Measurements from ENCODE around the gene TAF15.

Gene TAF15

DNA sequence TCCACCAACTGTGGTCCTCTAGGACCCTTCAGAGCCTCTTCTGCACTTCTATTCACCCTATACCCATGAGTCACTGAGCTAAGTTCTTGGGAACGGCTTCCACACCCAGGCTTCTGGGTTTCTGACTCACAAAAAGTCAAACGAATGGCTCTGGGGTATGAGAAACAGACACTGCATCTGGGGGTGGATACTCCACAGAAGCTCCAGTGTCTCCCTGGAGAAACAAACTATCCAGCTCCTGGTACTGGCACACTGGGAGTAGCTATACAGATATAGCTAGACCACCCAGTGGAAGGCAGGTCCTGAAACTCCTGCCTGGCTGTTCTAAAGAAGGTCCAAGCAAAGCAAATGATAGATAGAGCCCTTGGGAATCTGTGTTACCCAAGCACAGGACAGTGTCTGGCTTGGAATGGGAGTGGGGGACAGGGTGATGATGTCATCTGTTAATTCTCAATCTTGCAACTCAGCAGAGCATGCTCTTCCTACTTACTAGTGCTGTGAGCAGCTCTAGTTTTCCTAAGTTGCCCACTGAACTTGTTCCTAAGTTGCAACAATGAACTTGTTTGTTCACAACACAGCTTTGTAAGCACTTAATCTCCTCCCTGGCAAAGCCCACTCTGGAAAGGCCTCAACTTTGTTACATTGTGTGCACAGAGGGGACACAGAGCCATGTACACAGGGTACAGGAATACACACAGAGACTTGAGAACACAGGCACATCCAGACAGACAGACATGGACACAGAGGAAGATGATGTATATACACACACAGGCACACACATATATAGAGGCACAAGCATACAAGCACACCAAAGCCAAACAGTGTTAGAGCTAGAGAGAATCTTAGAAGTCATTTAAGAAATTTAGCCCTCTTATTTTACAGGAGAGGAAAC, 20.6 kb upstream of the TAF15 start:
- no peak for DNase-seq

DNA sequence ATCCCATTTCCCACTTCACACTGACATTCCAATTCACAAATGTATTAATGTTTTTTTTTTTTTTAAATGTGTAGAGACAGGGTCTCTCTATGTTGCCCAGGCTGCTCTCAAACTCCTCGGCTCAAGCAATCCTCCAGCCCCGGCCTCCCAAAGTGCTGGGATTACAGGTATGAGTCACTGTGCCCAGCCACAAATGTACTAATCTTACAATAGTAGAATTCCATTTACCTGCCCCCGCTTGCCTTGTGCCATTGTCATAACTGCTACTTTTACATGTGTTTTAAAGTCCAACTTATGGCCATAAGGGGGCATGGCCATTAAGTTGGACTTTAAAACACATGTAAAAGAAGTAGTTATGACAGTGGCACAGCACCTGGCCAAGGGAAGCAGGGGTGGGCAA, 18.4 kb upstream of the TAF15 start:
- DNase-seq, result no peak

DNA sequence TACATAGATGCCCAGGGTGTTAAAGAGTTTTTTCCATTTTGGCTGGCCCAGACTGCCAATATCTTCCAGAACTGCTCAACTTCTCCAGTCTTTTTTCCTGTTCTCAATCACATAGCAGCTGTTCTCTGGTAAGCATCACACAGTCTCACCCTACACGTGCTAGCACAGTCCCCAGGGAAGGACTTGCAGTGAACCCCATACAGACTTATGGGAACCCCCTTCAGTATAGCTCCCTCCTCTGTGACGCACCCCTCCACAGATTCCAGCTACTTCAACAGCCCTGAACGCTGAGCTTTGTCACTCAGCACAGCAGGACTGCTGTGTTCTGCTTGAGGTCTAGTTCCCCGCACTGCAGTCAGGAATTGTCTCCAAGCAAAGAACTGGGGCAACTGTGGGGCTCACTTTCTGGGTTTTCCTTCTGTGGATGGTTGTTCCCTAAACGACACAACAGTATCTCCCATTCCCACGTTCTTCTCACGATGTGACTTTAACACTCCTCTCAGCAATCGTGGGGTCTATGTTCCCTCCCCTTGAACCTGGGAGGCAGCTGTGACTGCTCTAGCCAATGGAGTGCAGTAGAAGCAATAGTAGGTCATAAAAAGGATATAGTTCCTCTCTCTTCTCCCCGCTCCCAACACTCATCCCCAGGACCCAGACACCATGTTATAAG, 17.5 kb upstream of the TAF15 start:
- no peak for DNase-seq

DNA sequence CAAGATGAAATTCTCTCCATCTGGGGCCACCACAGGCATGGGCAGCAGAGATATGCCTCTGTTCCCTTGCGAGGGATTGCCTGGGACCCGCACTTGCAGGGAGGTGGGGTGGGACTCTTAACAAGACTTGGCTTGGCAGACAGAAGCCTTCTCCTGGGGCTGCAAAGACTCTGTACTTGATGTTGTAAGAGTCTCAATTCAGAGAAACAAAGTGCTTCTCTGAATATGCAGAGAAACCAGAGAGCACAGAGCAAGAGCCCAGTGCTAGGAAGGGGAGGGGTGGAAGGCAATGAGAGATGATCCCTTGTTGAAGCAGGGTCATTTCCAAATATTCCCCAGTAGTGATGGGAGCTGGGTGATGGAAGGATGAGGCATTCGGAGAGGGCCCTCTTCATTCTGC, 16.0 kb upstream of the TAF15 start:
- no peak for DNase-seq

DNA sequence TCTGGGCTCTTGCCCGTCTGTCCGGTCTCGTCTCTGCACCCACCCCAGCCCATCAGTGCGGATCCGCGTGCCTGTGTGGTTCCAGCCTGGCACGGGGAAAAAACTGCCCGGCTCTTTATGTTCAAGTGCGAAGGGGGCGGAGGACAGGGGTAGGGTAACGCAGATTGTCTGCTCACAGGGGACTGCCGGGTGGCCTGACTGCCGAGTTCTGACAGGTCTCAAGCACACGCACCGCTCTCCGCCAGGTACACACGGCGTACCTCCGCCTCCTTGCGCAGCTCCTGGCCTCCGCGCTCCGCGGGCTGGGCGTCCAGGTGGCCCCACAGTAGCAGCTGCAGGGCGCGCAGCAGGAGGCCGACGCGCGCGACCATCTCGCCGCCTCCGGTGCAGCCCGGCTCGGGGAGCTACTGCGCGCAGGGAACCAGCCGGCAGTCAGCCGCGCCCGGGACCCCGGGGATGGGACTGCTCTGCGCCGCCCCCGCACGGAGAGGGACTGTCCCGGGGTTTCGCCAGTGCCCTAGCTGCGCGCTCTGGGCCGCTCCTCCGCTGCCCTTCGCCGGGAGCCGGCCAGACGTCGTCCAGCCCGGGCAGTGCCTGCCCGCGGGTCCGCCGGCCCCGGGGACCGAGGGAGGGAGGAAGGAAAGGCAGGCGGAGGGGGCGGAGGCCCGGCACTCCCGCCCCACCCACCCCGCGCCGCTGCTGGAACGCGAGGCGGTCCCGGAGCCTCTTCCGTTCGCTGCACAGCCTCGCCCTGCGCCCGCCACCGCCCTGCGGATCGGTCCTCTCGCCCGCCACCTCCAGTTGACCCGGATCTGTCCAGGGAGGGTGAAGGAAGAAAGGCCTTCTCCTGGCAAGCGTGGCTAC, 14.0 kb upstream of the TAF15 start, which contains the start of gene MMP28:
Gene MMP28, minus strand, starts transcription at position 635 of the 864 bp plus-strand sequence. Its CDS starts 264 bp downstream, at position 371.
- DNase-seq, result peak; percentile 52

DNA sequence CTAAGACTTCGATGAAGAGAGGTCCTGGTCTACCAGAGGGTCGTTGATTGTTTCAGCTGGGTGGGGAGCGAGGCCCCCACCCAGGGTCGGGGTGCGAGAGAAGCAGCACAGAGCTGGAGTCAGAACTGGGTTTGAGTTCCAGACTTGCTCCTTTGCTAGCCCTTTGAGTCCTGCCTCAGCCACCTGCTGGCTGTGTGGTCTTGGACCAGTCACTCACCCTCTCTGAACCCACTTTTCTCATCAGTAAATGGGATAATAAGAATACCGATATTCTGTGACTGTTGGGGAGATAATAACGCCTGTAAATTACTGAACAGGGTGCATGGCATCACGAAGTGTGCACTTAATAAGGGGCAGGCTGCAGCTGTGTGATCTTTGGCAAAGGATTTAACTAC, 13.4 kb upstream of the TAF15 start:
- DNase-seq, result no peak

DNA sequence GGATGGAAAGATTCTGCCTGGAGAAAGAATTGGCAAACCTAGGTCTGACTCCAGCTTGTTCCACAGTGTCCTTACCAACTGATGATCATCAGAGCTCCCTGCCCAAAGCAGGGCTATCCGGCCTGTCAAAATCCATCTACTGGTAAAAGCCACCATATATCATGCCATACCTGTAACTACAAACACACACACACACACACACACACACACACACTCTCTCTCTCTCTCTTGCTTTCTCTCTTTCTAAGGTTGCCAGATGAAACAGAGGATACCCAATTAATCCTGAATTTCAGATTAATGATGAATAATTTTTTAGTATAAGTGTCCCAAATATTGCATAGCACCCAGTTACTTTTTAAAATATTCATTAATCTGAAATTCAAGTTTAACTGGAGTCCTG, 12.3 kb upstream of the TAF15 start:
- DNase-seq, result no peak

DNA sequence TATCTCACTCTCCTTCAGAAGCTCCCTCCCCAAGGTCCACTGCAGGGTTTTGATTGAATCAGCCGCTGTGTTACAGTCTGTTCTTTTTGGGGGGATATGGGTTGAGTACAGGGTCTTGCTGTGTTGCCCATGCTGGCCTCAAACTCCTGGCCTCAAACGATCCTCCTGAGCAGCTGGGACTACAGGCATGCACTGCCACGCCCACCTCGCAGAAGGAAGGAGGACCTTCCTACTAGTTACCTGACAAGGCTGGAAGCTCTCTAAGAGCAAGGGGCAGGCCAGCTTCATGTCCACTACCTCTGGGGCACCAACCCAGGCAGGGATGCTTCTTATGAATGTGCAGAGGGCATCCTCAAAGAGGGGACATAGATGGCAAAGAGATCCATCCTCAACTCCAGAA, 11.9 kb upstream of the TAF15 start:
- DNase-seq, result no peak

DNA sequence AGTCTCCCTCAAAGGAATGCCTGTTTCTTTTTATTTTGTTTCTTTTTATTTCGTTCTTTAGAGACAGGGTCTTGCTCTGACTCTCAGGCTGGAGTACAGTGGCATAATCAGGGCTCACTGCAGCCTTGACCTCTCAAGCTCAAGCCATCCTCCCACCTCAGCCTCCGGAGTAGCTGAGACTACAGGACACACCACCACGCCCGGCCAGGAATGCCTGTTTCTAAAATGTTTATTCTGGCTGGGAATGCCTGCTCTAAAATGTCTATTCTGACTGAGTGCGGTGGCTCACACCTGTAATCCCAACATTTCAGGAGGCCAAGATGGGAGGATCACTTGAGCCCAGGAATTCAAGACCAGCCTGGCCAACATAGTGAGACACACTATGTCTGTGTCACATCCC, 11.4 kb upstream of the TAF15 start:
- no peak for DNase-seq

DNA sequence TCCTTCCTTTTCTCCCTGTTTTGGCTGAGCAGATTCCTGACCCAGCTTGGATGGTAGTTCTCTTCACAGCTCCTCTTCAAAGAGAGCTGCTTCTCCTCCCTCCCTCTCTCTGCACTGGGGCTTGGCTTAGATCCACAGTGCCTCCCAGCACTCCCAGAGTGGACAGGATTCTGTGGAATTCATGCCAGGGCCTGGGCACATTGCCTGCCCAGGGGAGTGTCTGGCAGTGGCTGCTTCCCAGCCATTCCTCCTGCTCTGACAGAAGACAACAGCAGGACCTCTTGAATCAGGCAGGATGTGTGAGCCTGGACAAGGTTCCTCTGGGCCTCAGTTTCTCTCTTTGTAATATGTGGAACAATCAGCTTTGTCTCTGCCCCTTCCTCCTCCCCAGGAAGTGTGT, 9.3 kb upstream of the TAF15 start:
- DNase-seq, result no peak

DNA sequence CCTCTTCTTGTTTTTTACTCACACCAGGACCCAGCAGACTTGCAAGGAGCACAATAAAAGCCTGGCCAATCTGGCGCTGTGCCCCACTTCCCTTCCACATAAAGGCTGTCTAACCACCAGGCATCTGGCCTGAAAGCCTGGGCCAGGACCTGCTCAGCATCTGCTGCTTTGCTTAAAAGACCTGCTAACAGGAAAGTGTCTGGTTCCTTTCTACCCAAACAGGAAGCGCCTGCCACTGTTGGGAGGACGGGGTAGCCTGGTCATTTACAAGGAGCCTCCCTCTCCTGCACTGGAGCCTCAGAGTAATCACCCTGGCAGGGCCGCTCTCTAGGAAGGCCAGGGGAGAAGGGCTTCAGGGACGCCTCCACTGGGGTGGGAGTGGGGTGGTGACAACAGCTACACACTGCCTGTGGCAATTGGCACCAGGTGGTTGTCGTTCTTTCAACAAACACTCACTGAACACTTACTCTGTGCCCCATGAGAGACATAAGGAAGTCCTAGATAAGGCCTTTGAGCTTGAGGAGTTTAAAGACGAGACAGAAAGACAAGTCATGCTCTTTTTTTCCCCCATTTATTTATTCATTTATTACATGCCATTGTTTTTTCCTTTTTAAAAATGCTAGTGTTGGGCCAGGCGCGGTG, 7.6 kb upstream of the TAF15 start:
- no peak for DNase-seq

DNA sequence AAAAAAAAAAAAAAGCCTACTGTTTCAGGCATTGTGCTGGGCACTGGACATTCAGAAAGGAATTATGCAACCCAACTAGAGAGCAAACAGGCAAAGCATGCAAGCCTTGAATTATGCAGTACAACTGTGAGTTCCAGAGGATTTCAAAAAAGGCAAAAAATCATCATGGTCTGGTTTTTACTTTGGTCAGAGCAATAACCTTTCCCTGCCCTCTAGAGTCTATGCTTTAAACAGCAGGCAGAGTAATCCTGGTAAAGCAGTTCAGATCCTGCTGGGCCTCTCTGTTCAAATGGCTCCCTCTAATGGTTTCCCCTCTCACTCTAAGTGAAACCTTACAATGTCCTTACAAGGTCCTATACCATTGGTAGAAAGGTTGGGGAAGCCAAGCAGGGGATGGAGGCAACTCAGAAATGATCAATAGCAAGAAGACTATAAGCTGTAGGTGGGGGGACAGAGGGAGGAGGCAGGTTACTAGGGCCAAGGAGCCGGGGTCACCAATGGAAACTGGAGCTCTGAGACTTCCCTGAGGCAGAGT, 4.6 kb upstream of the TAF15 start:
- peak; percentile 77 for DNase-seq

DNA sequence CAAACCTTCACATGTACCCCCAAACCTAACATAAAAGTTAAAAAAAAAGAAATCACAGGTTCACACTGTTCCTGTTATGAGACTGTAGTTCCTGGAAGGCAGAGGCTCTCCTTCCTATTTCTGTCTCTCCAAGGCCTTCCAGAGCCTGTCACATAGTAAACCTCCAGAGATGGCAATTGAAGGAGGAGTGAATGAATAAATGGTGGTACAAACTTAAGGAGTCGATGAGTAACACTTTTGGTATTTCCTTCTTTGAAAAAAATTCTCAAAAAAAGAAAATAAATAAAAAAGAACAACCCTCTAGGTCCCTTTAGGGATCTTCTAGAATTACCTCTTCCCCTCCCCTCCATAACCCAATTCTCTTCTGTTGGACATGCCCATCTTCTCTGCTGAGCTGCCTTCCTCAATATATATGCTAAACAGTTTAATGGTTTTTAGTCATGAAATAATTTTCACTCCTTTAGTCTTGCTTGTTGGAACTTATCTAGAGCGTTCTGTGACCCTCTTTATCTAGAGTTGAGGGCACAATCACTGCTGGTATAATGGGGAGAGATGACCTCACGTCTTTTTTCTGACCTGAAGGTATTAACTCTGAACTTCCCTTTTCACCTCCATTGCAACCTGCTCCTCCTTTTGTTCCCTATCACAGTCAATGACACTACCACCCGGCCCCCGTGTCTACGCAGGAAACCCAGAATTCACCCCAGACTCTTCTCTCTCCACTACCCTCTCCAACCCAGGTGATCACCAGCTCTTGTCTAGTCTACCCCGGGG, 1.7 kb upstream of the TAF15 start:
- DNase-seq, result no peak

DNA sequence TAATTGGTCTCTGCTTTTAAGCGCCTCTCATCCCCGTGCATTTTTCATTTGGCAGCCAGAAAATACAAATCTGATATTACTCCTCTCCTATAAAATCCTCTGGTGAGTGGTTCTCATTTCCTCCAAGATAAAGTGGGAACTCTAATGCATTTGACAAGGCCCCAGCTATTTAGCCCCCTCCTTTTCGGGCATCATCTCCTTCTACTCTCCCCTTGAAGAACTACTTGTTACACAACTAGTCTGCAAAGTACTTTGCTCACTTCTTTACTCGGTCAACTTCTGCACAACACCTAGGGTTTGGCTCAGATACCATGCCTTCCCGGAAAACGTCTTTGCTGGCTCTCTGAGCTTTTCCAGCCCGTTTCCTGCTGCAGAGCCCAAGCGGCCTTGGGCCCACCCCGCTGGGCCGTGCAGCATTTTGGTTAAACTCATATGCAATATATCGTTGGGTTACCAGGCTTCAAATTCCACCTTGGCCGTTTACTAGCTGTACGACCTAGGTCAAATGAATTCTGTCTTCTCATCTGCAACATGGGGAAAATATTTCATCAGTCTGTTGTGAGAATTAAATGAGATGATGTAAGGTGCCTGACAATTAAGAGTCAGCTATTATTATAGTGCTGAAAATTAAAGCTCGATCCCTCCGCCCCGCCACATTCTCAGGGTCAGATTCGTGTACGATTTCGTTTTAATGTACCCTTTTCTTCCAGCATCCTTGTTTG, 883 bp upstream of the TAF15 start:
- no peak for DNase-seq

DNA sequence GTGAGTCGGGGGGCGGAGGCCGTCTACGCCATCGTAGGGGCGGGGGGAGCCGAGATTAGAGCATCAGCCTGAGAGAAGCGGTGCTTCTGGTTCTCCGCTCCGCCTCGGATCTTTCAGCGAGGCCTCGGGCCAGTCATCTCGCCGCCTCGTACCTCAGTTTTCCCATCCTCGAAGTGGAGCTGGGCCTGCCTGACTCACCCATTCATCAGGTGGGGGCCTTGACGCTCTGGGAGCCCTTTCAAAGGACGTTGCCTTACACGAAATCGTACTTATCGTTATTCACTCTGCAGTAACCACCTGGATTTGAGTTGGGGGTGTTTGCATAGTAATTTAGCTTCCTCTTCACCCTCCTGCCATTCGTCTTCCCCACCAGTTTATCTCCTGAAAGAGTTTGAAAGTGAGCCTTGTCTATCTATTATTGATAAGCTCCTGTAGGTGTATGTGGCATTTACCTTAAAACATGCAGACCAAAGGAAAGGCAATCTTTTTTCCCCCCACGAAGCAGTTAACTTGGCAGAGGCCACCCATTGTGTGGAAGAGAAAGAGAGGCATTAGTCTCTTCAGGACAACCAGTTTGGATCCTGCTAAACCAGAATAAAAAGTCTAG, 674 bp downstream of the TAF15 start:
- DNase-seq, result no peak

DNA sequence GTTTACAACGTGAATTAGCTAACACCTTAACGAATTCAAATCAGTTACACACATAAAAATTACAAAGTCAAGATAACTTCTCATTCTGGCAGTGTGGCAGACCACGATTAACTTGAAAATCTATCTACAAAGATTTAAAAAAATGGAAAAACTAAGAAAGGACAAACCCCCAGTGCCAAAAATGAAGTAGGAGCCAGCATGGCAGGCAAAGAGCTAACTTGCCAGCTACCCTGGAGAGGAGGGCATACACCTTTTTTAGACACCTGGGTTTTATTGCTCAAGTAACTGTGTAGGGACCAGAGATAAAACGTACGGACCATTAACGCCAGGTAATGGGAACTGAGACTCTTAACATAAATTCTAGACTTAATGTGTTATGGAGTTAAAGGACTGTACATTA, 2.5 kb downstream of the TAF15 start:
- no peak for DNase-seq

DNA sequence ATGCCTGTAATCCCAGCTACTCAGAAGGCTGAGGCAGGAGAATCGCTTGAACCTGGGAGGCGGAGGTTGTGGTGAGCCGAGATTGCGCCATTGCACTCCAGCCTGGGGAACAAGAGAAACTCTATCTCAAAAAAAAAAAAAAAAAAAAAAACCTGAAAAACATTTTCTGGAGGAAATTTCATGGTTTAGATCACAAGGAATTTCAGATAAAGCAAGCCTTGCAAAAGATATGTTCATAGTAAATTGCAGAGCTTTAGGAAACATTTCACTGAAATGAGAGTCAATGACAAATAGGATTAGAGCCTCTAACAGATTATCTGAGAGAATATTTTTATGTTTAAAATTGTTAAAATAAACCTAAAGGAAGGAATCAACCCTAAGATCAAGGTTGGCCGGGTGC, 3.2 kb downstream of the TAF15 start:
- no peak for DNase-seq

DNA sequence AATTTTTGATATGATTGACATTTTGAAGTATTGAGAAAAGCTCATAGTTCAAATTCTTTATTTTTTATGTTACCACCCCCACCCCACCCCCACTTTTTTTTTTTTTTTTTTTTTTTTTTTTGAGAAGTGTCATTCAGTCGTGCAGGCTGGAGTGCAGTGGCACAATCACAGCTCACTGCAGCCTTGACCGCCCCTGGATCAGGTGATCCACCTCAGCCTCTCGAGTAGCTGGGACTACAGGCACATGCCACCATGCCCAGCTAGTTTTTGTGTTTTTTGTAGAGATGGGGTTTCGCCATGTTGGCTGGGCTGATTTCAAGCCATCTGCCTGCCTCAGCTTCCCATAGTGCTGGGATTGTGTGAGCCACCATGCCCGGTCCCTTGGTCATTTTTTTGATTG, 7.4 kb downstream of the TAF15 start:
- DNase-seq, result no peak

DNA sequence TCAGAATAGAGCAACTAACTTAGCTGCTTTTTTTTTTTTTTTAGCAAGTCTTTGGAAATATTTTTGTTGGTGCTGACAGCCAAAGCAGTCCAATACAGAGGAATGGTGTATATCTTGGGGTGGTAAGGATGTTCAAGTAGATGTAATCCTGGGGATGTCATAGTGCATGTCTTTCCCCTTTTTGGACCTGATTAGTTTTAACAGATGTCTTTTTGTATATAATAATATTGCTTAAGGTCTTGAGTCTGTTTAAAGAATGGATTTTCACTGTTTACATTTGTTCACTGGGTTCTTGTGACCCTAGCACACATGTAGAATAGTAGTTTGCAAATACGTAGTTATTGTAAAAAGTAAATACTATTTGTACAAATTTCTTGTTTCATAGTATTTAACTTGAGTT, 7.9 kb downstream of the TAF15 start:
- DNase-seq, result no peak

DNA sequence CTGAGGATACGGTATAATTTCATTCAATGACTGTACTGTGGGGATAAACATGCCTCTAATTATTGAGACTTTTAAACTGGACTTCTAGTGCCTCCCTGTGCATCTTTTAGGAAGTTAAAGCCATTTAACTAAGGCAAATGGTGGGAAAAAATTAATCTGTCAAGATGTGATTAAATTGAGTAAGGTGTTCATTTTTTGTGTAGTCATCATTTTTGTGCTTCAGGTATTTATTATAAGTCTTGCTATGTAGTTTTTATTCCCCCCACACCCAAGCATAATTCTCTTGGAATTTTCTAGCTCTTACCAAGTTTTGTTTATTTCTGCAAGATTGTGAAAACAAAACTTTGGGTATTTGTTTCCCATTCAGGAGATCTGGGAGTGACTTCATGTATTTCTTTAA, 10.2 kb downstream of the TAF15 start:
- no peak for DNase-seq

DNA sequence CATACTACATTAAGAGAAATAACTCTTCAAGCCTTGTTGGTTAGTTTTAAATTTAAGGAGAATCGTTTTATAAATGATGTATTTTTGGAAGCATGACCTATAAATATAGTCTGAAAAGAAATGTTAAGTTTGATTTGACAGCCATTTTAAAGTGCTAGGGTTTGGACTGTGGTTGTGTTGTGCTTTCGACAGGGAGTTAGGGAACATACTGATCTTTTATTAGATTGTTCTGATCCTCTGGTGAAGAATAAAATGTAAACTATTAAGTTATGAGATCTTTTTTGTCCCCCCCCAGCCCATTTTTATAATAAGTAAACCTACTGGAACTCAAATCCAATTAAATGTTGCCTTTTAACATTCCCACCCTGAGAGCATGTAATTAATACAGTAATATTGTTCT, 12.0 kb downstream of the TAF15 start:
- DNase-seq, result no peak

Measured in NCI-H345 (cell line).